ENCODE data around the gene LHFPL4. TPM values are rescaled to one million over a fixed set of nuclear protein-coding genes. Genes with fewer than 3 reads are reported as not detected.

The LHFPL4 gene
- total RNA-seq, 1 donor from 2014 or later: 0.32 TPM

DNA sequence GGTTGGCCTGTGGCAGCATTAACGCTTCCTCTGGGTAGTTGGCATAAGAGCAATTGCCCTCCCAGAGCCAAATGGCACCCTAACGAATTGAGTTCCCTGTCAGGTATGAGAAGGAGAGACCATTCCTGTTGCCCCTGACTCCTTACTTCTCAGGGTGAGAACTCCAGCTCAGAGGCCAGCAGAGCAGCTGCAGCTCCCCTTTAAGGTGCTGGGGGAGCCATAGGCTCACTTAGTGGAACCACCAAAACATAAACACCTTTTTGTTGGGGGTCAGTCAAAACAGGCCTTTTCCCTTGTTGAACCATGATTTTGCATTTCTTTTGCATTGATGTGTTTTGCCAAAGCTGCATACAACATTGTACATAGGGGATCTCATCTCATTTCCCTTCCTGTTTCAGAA, 28.1 kb upstream of the LHFPL4 start:
- Mint-ChIP-seq H3K36me3 (peaks cover 2% of the 10 kb centered on the region), H3K27ac (no peak overlapping the region), H3K9me3 (peaks cover 8% of the 10 kb centered on the region), H3K4me1 (peaks cover 10% of the 10 kb centered on the region), H3K4me3 (no peak overlapping the region), H3K27me3 (ENCODE audit: insufficient read depth, low read depth) (no peaks in the 10 kb centered on the region)
- TF ChIP-seq, protein P1, sequence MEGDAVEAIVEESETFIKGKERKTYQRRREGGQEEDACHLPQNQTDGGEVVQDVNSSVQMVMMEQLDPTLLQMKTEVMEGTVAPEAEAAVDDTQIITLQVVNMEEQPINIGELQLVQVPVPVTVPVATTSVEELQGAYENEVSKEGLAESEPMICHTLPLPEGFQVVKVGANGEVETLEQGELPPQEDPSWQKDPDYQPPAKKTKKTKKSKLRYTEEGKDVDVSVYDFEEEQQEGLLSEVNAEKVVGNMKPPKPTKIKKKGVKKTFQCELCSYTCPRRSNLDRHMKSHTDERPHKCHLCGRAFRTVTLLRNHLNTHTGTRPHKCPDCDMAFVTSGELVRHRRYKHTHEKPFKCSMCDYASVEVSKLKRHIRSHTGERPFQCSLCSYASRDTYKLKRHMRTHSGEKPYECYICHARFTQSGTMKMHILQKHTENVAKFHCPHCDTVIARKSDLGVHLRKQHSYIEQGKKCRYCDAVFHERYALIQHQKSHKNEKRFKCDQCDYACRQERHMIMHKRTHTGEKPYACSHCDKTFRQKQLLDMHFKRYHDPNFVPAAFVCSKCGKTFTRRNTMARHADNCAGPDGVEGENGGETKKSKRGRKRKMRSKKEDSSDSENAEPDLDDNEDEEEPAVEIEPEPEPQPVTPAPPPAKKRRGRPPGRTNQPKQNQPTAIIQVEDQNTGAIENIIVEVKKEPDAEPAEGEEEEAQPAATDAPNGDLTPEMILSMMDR (IDR thresholded peaks at IDR 0.05): no peak
- TF ChIP-seq EZH2phosphoT487 (IDR thresholded peaks at IDR 0.05): no peak
- TF ChIP-seq EZH2 (IDR thresholded peaks at IDR 0.05): no peak
- Histone ChIP-seq H4K20me1 (ENCODE audit: low read depth) (no peaks in the 10 kb centered on the region), H3K4me1 (no peaks in the 10 kb centered on the region), H3F3A (ENCODE audit: low read depth) (no peaks in the 10 kb centered on the region), H2AFZ (replicated peaks) (no peak overlapping the region), H3K27me3 (no peaks in the 10 kb centered on the region), H3K4me3 (no peak overlapping the region), H3K36me3 (no peaks in the 10 kb centered on the region), H3K4me2 (no peak overlapping the region), H3K79me2 (ENCODE audit: low read depth) (no peaks in the 10 kb centered on the region), H3K9ac (no peak overlapping the region), H3K27ac (no peak overlapping the region), H3K9me3 (ENCODE audit: low read depth) (no peaks in the 10 kb centered on the region)
- no peak for DNase-seq (ENCODE audit: low spot score)

DNA sequence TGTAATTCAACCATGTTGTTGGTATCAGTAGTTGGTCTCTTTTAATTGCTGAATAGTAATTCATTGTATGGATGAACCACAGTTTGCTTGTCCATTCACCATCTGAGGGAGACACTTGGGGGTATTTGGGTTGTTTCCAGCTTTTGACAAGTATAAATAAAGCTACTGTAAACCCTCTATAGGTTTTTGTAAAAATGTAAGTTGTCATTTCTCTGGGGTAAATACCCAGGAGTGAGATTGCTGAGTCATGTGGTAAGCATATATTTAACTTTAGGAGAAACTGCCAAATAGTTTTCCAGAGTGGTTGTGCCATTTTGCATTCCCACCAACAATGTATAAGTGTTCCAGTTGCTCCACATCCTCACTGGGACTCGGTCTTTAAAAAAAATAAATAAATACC, 15.4 kb upstream of the LHFPL4 start:
- no peaks in the 10 kb centered on the region for H3K79me2 ChIP-seq (ENCODE audit: low read depth)
- H3K4me3 Mint-ChIP-seq: no peak overlapping the region
- H3K27me3 Mint-ChIP-seq (ENCODE audit: insufficient read depth, low read depth): no peaks in the 10 kb centered on the region
- no peaks in the 10 kb centered on the region for H4K20me1 ChIP-seq (ENCODE audit: low read depth)
- H2AFZ ChIP-seq (replicated peaks): no peak overlapping the region
- peaks cover 7% of the 10 kb centered on the region for H3K9me3 ChIP-seq (ENCODE audit: low read depth)
- no peaks in the 10 kb centered on the region for H3K4me1 ChIP-seq
- no peak for TF ChIP-seq EZH2 (IDR thresholded peaks at IDR 0.05)
- TF ChIP-seq EZH2phosphoT487 (IDR thresholded peaks at IDR 0.05): no peak
- TF ChIP-seq, protein P1 (IDR thresholded peaks at IDR 0.05): no peak
- no peak for DNase-seq (ENCODE audit: low spot score)
- no peak overlapping the region for H3K27ac Mint-ChIP-seq
- H3K4me3 ChIP-seq: no peak overlapping the region
- H3K36me3 ChIP-seq: no peaks in the 10 kb centered on the region
- H3K4me1 Mint-ChIP-seq: no peaks in the 10 kb centered on the region
- H3K27ac ChIP-seq: no peak overlapping the region
- no peaks in the 10 kb centered on the region for H3K36me3 Mint-ChIP-seq
- H3K4me2 ChIP-seq: no peak overlapping the region
- no peaks in the 10 kb centered on the region for H3K27me3 ChIP-seq
- no peak overlapping the region for H3K9ac ChIP-seq
- no peaks in the 10 kb centered on the region for H3F3A ChIP-seq (ENCODE audit: low read depth)
- H3K9me3 Mint-ChIP-seq: peaks cover 10% of the 10 kb centered on the region

DNA sequence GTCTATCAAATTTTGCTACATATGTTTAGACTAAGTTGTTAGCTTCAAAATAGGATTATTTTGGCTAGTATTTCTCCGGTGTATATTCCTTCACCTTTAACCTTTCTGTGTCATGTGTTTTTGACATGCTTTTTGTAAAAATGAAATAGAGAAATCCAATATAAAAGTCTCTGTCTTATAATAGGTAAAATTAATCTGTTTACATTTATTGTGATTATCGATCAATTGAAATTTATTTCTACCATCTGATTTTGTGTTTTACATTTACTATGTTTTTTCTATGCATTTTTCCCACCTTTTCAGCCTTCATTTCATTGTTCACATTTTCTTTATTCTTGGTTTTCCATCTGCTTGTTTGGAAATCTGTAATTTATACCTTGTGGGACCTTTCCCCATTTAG, 11.7 kb upstream of the LHFPL4 start:
- TF ChIP-seq, protein P1 (IDR thresholded peaks at IDR 0.05): no peak
- TF ChIP-seq EZH2 (IDR thresholded peaks at IDR 0.05): no peak
- no peak for TF ChIP-seq EZH2phosphoT487 (IDR thresholded peaks at IDR 0.05)
- no peak overlapping the region for H3K4me2 ChIP-seq
- Mint-ChIP-seq H3K27me3 (ENCODE audit: insufficient read depth, low read depth) (peaks cover 3% of the 10 kb centered on the region), H3K27ac (no peak overlapping the region), H3K36me3 (no peaks in the 10 kb centered on the region), H3K4me3 (no peak overlapping the region), H3K4me1 (no peaks in the 10 kb centered on the region), H3K9me3 (peaks cover 8% of the 10 kb centered on the region)
- no peaks in the 10 kb centered on the region for H3K79me2 ChIP-seq (ENCODE audit: low read depth)
- no peaks in the 10 kb centered on the region for H3K4me1 ChIP-seq
- no peaks in the 10 kb centered on the region for H4K20me1 ChIP-seq (ENCODE audit: low read depth)
- no peak overlapping the region for H3K9ac ChIP-seq
- H3K9me3 ChIP-seq (ENCODE audit: low read depth): peaks cover 7% of the 10 kb centered on the region
- no peak overlapping the region for H2AFZ ChIP-seq (replicated peaks)
- DNase-seq (ENCODE audit: low spot score): no peak
- no peaks in the 10 kb centered on the region for H3K36me3 ChIP-seq
- H3F3A ChIP-seq (ENCODE audit: low read depth): no peaks in the 10 kb centered on the region
- H3K4me3 ChIP-seq: no peak overlapping the region
- H3K27me3 ChIP-seq: no peaks in the 10 kb centered on the region
- H3K27ac ChIP-seq: no peak overlapping the region

Data from neural progenitor cell (in vitro differentiated cells).